HG03342 (cell line): ENCODE measurements around the gene DNM3.

Experiments used
- ATAC-seq: cut with Tn5 transposase; IDR thresholded peaks from one replicate; pipeline ENCODE4 v1.9.1; 2021; ENCODE audit warnings: mild to moderate bottlenecking, moderate library complexity; ENCODE audit not compliant: unreplicated experiment

DNM3 gene

GRCh38 chr1:172135076-172135672 lies 293.9 kb downstream of the DNM3 start:
- ATAC-seq = no peak

GRCh38 chr1:172135978-172136610 lies 294.8 kb downstream of the DNM3 start:
- no peak for ATAC-seq

GRCh38 chr1:172136925-172137324 lies 295.6 kb downstream of the DNM3 start:
- no peak for ATAC-seq

GRCh38 chr1:172137703-172138454 lies 296.6 kb downstream of the DNM3 start:
- ATAC-seq = no peak

GRCh38 chr1:172138634-172139033 lies 297.3 kb downstream of the DNM3 start:
- ATAC-seq = no peak

- no peak for ATAC-seq
Measured at GRCh38 chr1:172139196-172139595, 297.9 kb downstream of the DNM3 start.

- ATAC-seq = no peak
Measured at GRCh38 chr1:172140072-172140471, 298.8 kb downstream of the DNM3 start.

- no peak for ATAC-seq
Measured at GRCh38 chr1:172140591-172140990, 299.3 kb downstream of the DNM3 start.

GRCh38 chr1:172141341-172141881 lies 300.1 kb downstream of the DNM3 start:
- no peak for ATAC-seq

- ATAC-seq = no peak
Measured at GRCh38 chr1:172142324-172142723, 301.0 kb downstream of the DNM3 start.

- ATAC-seq = no peak
Measured at GRCh38 chr1:172143384-172144055, 302.2 kb downstream of the DNM3 start.

GRCh38 chr1:172144445-172145061 lies 303.3 kb downstream of the DNM3 start:
- ATAC-seq = no peak

GRCh38 chr1:172145231-172145651 lies 303.9 kb downstream of the DNM3 start:
- no peak for ATAC-seq

- no peak for ATAC-seq
Measured at GRCh38 chr1:172145656-172146055, 304.4 kb downstream of the DNM3 start.

- no peak for ATAC-seq
Measured at GRCh38 chr1:172146141-172146850, 305.0 kb downstream of the DNM3 start.

- no peak for ATAC-seq
Measured at GRCh38 chr1:172147541-172147940, 306.2 kb downstream of the DNM3 start.

- ATAC-seq = no peak
Measured at GRCh38 chr1:172148213-172148612, 306.9 kb downstream of the DNM3 start.

- ATAC-seq = no peak
Measured at GRCh38 chr1:172148707-172149106, 307.4 kb downstream of the DNM3 start.

- no peak for ATAC-seq
Measured at GRCh38 chr1:172149346-172149745, 308.0 kb downstream of the DNM3 start.

- ATAC-seq = peak; percentile 88
Measured at GRCh38 chr1:172154551-172154950, 313.3 kb downstream of the DNM3 start.
